Measurements from ENCODE around the gene PJVK.
"Not testable (repeated sequence)": the region's sequence is repeated elsewhere in the genome, so short reads cannot be mapped to it uniquely, and the experiment has no call there.

Gene PJVK

DNA sequence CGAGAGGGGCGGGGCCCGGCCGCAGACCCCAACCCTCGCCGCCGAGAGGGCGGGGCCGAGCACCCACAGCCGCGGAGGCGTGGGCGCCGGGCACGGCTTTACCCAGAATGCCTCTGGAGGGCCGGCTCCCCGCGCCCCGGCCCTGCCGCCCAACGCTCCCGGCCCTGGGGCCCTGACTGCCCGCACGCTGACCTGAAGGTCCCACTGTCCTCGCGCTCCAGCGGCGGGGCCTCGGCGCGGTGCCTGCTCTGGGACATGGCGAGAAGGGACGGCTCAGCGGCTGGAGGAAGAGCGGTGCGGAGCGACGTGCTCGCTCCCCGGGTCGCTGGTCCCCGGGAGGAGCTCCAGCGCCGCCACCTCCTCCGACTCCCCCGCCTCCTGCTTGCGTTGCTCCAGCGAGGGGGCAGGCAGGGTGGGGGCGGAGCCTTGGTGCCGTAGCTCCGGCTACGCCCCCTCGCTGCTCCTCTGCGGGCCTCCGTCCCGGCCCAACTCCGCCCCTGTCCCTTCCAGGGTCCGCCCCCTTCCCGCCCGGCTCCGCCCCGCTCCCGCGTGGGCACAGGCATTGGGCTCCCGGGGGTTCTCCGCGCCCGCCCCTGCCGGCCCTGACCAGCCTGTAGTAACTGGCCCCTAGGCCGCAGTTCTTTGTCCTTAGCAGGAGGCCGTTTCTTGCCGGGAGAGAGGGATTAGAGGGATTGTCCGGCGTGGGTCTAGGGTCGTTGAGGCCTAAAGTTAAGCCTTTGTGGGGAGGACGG, at the start of gene PJVK, which contains the start of gene PRKRA:
Gene PJVK (plus strand): TSS at position 605 of the 752 bp plus-strand sequence. CDS start 2,032 bp downstream, outside the sequence.
Gene PRKRA (minus strand): TSS at position 402 of the 752 bp plus-strand sequence. CDS start 145 bp downstream, at position 257.
- no peak for TF ChIP-seq ZFX (IDR thresholded peaks at IDR 0.05; ENCODE audit: borderline replicate concordance)
- no peak for TF ChIP-seq CTCF (IDR thresholded peaks at IDR 0.05)
- peak within 1 kb of the TSS; percentile 90 for H3K27ac ChIP-seq

DNA sequence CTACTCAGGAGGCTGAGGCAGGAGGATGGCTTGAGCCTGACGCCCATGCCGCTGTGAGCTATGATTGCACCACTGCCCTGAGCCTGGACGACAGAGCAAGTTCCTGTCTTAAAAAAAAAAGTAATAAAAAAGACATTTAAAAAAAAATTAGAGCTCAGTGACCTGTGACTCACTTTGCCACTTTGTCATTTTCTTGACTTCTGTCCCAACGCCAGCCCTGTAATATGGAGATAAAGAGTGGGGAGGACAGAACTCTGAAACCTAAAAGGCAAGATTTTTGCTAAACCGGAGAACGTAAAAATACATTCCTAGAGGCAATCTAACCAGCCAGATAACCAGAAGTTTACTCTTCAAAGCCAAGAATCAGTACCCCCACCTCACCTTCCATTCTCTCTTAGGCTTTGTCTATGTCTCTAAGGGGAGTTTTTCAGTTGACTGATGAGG, 49.2 kb upstream of the PJVK start:
- no peak overlapping the region for H3K27ac ChIP-seq

DNA sequence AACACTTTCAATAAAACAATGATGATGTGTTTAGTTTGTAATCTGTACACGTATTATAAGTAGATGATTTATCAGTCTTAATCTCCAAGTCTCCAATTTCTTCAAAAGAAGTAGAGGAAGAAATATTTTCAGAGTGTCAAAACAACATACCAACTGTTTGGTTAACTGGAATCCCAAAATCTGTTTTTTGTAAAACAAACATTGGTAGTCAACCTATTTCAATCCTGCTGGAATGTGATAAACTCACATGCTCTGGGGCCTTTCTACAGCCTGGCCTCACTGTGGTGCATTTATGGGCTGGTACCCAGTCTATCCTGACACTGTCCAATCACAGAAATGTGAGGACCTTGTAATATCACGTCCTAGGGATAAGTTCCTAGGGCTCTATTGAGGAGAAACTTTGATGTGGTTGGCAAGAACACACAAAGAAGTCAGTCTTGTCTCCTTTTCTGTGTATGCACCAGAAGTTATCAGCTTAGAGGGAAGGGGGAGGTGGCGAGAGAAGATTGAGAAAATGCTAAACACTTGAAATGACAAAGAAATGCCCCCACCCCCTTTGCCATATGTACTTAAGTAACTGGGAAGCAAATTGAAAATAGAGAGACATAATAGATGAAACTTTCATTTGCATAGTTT, 47.4 kb upstream of the PJVK start:
- no peak overlapping the region for H3K27ac ChIP-seq
- TF ChIP-seq ZFX (IDR thresholded peaks at IDR 0.05; ENCODE audit: borderline replicate concordance), result no peak
- TF ChIP-seq CTCF (IDR thresholded peaks at IDR 0.05), result no peak

More for the DNA sequence above, 49.2 kb upstream of the PJVK start:
- TF ChIP-seq CTCF (IDR thresholded peaks at IDR 0.05) (no peak), ZFX (IDR thresholded peaks at IDR 0.05; ENCODE audit: borderline replicate concordance) (no peak)

- no peak overlapping the region for H3K27ac ChIP-seq
- TF ChIP-seq CTCF (IDR thresholded peaks at IDR 0.05) (no peak), ZFX (IDR thresholded peaks at IDR 0.05; ENCODE audit: borderline replicate concordance) (no peak)
These were observed 46.8 kb upstream of the PJVK start for GRCh38 chr2:178404368-178404767.

DNA sequence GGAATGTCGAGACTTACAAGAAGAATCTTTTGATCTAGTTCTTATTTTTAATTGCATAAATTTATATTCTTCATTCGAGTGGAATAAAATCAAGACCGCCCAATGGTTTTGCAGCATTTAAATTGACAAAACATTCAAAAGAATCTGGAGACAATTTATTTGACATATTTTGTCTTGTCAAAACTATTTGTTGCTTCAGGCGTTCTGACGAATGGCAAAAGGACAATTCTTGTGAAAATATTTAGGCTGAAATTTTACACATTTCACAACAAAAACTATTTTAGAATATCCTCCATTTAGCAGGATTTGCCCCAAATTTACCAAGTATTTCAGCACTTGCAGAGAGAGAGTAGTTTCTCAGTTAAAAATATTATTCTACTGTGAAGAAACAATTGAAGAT, 41.9 kb upstream of the PJVK start:
- no peak overlapping the region for H3K27ac ChIP-seq
- TF ChIP-seq ZFX (IDR thresholded peaks at IDR 0.05; ENCODE audit: borderline replicate concordance) (no peak), CTCF (IDR thresholded peaks at IDR 0.05) (no peak)

- H3K27ac ChIP-seq, result no peak overlapping the region
- TF ChIP-seq ZFX (IDR thresholded peaks at IDR 0.05; ENCODE audit: borderline replicate concordance), result no peak
- TF ChIP-seq CTCF (IDR thresholded peaks at IDR 0.05), result no peak
These were observed 39.1 kb upstream of the PJVK start for GRCh38 chr2:178412047-178412446.

- not testable (repeated sequence) for H3K27ac ChIP-seq
These were observed 38.7 kb upstream of the PJVK start for GRCh38 chr2:178412453-178412852.

Data from 22Rv1 (cell line).